GM18498 (cell line): ENCODE data around the gene KCNJ10.
"Not testable (repeated sequence)": the region's sequence is repeated elsewhere in the genome, so short reads cannot be mapped to it uniquely, and the experiment has no call there.

Experiments
- ATAC-seq: cut with Tn5 transposase; IDR thresholded peaks from one replicate; pipeline ENCODE4 v1.9.1; 2021; ENCODE audit warnings: mild to moderate bottlenecking, moderate library complexity; ENCODE audit not compliant: unreplicated experiment

The KCNJ10 gene

GRCh38 chr1:160069460-160070231 lies at the start of gene KCNJ10:
KCNJ10 (minus strand) TSS chr1:160070160; CDS start chr1:160042532, 27,628 bp downstream.
- ATAC-seq: peak; percentile 7

DNA sequence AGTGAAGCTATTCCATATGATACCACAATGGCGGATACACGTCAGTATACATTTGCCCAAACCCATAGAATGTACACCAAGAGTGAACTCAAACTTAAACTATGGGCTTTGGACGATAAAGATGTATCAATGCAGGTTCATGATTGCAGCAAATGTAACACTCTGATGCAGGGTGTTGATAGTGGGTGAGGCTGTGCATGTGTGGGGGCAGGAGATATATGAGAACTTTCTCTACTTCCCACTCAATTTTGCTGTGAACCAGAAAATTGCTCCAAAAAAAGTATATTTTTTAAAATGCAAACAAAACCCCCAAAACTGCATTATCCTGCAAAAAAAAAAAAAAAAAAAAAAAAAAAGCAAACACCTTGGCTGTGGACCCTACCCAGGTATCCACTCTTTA lies 49.0 kb upstream of the KCNJ10 start:
- no peak for ATAC-seq

DNA sequence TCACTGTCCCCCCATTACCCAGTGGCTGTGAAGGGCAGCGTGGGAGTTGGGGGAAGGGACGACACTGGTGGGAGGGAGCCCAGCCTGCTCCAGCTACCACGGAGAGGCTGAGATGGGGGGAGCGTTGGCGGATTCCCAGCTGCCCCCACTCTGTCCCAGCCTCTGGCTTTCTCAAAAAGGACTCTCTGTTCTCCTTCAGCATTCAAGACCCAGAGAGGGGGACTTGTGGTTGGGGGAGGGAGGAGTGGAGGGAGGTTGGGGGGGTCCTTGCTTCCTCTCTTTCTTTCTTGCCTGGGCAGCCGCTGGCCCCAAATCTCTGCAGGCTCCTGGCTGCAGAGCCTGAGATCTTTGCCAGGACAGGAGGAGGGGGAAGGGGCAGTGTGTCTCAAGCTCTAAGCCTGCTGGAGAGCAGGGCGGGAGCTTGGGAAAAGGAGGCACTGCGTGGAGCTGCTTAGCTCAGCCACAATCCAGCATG lies 47.8 kb upstream of the KCNJ10 start:
- no peak for ATAC-seq

DNA sequence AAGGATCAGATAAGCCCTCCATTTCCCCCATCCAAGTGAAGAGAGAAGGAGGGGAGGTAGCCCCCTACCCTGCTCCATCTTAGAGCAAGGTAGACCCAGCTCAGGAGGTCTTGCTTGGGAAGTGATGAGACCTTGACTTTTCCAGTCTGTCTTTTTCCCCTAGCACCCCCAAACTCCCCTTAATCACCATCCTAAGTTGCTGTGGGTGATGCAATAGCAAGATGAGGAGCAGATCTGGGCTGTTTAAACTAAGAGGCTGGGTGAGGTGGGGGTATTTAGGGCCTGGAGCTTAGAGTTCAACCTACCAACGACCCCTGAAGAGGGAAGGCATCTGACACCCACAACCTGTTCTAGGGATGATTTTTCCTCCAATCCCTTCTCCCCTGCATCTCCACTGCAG lies 47.3 kb upstream of the KCNJ10 start:
- no peak for ATAC-seq

DNA sequence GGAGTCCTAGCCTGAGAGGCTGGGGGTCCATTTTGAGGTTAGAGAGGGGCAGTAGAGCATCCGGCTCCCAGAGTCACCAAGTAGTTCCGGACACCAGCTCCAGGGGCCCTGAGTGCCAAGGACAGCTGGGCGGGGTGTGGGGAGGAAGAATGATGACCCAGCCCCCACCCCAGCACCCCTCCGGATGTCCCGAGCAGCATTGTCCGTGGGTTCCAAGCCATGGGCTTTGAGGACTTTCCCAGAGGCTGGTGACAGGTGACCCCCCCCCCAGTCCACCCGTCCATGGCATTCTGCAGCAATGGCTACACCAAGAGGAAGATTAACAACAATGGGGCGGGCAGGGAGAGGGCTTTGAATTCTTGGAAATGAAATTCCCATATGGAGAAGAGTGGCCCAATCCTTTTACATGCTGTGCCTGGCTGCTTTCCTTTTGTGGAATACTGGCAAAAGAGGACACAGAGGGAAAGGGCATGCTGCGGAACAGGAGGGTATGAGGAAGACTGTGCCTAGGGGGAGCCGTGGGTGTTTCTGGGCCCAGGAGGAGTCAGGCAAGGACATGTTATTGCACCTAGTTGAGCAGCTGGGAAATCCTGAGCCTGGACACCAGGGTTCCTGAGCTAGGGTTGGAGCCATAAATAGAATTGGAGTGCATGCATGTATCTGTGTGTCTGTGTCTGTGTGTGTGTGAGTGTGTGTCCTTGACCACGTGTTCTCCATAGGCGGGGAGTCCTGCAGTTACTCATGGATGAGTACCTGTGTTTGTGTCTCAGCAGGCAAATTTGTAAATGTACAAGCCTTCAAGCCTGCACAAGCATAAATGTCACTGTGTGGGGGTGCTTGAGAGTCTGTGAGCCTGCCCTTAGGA lies 46.6 kb upstream of the KCNJ10 start:
- no peak for ATAC-seq

GRCh38 chr1:160115545-160116282 lies 45.8 kb upstream of the KCNJ10 start, which contains the start of gene ATP1A2:
ATP1A2 (plus strand) TSS chr1:160115759; CDS start chr1:160115862, 103 bp downstream.
- ATAC-seq: no peak

DNA sequence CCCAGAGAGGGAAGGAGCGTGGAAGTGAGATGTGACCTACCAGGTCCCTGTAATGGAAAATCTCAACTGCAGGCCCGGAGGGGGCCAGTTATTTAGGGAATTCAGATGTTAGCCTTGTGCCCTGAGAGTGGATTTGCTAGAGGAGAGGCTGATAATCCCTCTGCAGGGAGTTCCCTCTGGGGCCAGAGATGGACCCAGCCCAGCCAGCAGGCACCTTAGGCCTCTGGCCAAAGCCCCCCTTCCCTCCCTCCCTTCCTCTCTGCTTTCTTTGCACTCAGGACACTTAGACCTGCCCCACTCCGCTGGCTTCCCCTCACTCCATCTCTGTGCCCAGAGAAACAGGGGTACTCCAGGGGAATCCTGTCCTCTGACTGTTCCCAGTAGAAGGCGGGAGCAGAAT lies 44.1 kb upstream of the KCNJ10 start:
- ATAC-seq: no peak

DNA sequence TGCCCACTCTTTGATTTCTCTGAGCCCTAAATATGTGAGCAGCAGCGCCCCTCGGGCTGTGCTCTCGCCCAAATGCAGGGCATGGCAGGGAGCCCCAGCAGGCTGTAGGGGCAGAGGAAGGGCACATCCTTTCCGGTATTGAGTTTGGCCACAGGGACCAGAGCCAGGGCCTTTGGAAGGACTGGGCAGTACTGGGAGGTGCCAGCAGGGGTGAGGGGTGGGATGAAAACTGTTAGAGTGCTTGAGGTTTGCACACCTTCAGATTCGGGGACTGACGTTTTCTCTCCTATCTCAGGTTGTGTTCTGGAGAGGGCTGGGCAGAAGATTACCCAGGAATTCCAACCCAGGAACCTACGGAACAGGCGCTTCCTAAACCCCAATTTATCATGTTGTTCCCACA lies 43.4 kb upstream of the KCNJ10 start:
- no peak for ATAC-seq

DNA sequence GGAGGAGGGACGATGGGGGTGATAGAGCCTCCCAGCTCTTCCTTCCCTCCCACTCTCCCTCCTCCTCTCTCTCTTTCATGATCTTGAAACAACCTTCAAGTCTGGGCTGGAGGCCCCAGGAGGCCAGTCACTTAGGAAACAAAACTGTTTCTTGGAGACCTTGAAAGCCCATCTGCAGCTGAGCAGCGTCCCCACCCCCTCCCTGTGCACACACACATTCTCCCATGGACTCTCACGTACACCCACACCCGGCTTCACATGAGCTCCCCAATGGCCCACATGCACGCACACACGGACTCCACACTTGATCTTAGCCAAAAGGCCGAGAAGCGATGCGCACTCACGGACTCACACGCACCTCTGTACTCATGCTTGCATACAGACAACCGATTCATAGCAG lies 42.4 kb upstream of the KCNJ10 start:
- no peak for ATAC-seq

DNA sequence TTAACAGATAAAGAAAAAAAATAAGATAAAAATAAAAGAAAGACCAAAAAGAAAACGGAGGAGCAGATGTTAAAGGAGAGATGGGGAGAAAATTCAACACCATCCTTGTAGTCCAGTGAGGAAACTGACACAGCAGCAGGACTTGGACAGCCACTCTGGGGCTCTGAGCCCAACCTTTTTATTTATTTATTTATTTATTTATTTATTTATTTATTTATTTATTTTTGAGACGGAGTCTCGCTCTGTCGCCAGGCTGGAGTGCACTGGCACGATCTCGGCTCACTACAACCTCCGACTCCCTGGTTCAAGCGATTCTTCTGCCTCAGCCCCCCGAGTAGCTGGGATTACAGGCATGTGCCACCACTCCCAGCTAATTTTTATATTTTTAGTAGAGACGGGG lies 41.5 kb upstream of the KCNJ10 start:
- ATAC-seq: not testable (repeated sequence)

DNA sequence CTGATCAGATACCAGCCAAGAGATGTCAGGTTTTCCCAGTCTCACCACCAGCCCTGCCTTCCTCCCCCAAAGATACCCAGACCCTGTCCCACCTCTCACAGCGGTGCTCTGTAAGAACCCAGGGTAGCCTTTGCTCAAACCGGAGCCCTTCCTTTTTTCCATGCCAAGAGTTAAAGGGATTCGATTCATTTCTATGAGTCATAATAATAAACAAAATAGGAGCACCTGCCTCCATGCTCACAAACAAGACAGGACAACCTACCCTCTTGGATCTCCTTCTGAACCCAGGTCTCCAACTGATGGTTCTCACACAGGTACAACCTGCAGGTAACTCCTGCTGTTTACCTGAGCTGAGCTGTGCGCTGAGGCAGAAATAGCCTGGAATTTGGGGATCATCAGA lies 39.7 kb upstream of the KCNJ10 start:
- no peak for ATAC-seq

- no peak for ATAC-seq
Measured at GRCh38 chr1:160108888-160109662, 39.1 kb upstream of the KCNJ10 start.

DNA sequence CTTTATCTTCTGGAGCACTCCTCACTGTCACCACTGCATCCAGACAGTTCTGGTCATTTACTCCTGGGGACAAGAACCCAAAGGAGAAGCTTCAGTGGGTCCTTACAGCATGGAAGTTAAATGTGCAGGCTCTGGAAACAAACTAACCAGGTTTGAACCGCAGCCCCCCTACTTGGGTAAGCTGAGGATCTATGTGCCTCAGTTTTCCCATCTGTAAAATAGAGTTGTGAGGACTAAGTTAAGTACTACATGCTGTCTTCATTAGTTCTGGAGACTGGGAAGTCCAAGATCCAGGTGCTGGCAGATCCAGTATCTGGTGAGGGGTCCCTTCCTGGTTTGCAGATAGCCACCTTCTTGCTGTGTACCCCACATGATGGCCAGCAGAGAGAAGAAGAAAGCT lies 37.6 kb upstream of the KCNJ10 start:
- no peak for ATAC-seq

GRCh38 chr1:160105155-160105554 lies 35.2 kb upstream of the KCNJ10 start:
- ATAC-seq: no peak

GRCh38 chr1:160104486-160104885 lies 34.5 kb upstream of the KCNJ10 start:
- no peak for ATAC-seq

DNA sequence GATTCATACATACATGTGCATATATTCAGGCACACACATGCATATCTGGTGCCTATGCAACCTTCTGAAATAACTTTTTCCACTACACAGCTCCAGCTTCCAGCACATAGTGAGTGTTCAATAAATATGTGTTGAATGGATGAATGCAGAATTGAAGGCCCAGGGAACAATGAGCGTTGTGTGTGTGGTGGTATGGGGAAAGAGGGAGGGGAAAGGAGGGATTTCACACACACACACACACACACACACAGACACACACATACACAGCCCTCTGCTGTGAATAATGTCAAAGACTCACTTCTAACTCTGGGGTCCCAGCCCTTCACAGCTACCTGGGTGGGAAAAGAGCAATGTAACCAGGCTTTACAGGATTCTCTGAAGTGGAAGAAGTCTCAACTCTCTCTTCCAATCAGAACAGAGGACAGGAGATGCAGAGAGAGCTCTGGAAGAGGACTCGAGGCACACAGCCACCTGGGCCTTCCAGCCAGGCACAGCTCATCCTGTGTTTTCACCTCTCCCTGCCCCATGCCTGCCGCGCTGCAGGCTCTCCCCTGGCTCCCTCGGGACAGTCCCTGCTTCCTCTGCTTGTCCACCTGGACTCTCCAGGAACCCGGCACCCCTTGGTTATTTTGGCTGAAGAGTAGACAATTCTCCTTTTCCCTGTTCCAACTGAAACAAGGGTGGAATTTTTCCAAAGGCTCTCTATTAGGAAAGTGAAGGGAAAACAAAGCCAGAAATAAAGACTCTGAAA lies 33.9 kb upstream of the KCNJ10 start:
- ATAC-seq: no peak

GRCh38 chr1:160101717-160102522 lies 32.0 kb upstream of the KCNJ10 start:
- no peak for ATAC-seq

- no peak for ATAC-seq
Measured at GRCh38 chr1:160101037-160101716, 31.2 kb upstream of the KCNJ10 start.
